GM19351 (cell line): ENCODE results near the gene RGSL1.

Source experiments
- ATAC-seq: cut with Tn5 transposase; IDR thresholded peaks from one replicate; pipeline ENCODE4 v1.9.1; 2021; ENCODE audit warnings: mild to moderate bottlenecking, moderate library complexity; ENCODE audit not compliant: unreplicated experiment

Gene RGSL1

DNA sequence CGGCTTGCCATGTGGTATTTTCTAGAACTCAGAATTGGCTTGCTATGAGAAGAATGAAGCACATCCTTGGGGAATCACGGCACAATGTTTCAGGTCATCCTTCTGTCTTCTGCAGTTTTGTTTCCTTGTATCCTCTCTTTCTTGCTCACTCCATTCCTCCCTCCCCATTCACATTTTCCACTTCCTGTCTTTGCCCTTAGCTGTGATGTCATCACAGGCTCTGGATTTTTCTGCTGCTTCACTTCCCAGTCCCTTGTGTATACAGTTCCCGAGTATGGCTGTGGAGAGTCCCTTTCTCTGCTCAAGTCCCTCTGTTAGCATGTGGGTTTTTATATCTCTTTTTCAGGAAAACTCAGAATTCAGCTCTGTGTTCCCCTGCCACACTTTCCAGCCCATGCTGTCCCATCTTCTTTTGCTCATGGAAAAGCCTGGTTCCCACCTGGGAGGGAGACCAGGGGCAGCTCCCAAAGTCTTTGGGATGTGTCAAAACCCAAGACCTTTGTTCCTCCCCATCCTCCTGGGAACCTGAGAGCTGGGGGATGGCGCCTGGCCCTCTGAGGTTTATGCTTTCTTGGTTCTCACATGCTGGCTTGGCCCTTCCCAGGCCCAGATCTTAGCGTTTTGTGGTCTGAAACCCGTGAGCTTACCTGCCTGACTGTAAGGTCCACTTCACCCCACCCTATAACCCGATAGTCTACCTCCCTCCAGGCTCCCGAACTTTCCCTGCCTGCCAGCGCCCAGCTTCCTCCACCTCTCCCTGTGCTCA, 159.1 kb downstream of the RGSL1 start:
- ATAC-seq, result no peak
